Loucy (cell line): ENCODE results near the gene GXYLT2.

ENCODE experiments used
- H2AFZ ChIP-seq: fragments of 200-600 bp; sonication (generic); 2 replicates; pipeline ENCODE4 v1.6.0; 2016; ENCODE audit warnings: antibody characterized with exemption, mild to moderate bottlenecking, low read length, moderate library complexity
- H3F3A ChIP-seq: fragments of 200-600 bp; 2 replicates; pipeline ENCODE4 v1.6.0; 2016; ENCODE audit warnings: antibody characterized with exemption, low read depth, mild to moderate bottlenecking
- H3K27me3 ChIP-seq: fragments of 200-600 bp; sonication (generic); 2 replicates; pipeline ENCODE4 v1.6.1; 2014; ENCODE audit warnings: low read length, mild to moderate bottlenecking; ENCODE audit not compliant: insufficient read depth, poor library complexity, severe bottlenecking
- H3K36me3 ChIP-seq: fragments of 200-600 bp; sonication (generic); 2 replicates; pipeline ENCODE4 v1.6.1; 2016; ENCODE audit warnings: low read length; ENCODE audit not compliant: insufficient read depth
- H3K4me1 ChIP-seq: fragments of 200-600 bp; sonication (generic); 2 replicates; pipeline ENCODE4 v1.5.1; 2014; ENCODE audit warnings: low read length, mild to moderate bottlenecking; ENCODE audit not compliant: insufficient read depth, poor library complexity, severe bottlenecking
- H3K4me2 ChIP-seq: fragments of 200-600 bp; sonication (generic); 2 replicates; pipeline ENCODE4 v1.6.0; 2014; ENCODE audit warnings: antibody characterized with exemption, low read length, low read depth, mild to moderate bottlenecking; ENCODE audit not compliant: poor library complexity, severe bottlenecking
- H3K4me3 ChIP-seq: fragments of 200-600 bp; sonication (generic); 2 replicates; pipeline ENCODE4 v1.5.1; 2014; ENCODE audit warnings: low read length, mild to moderate bottlenecking, mixed read lengths; ENCODE audit not compliant: poor library complexity, severe bottlenecking
- H3K79me2 ChIP-seq: fragments of 200-600 bp; sonication (generic); 2 replicates; pipeline ENCODE4 v1.6.1; 2014; ENCODE audit warnings: low read length; ENCODE audit not compliant: insufficient read depth
- H3K9ac ChIP-seq: fragments of 200-600 bp; sonication (generic); 2 replicates; pipeline ENCODE4 v1.6.0; 2014; ENCODE audit warnings: mild to moderate bottlenecking, low read depth, low read length, moderate library complexity; ENCODE audit not compliant: poor library complexity, severe bottlenecking
- H3K9me2 ChIP-seq: fragments of 200-600 bp; sonication (generic); replicated peaks from 2 replicates; pipeline ENCODE4 v1.6.1; 2016; ENCODE audit warnings: low read depth, low read length, mixed read lengths
- H3K9me3 ChIP-seq: fragments of 200-600 bp; sonication (generic); 2 replicates; pipeline ENCODE4 v1.6.1; 2014; ENCODE audit warnings: mild to moderate bottlenecking, antibody characterized with exemption, low read length, low read depth; ENCODE audit not compliant: insufficient read depth
- H4K20me1 ChIP-seq: fragments of 200-600 bp; sonication (generic); 2 replicates; pipeline ENCODE4 v1.6.0; 2014; ENCODE audit warnings: antibody characterized with exemption, low read length, mild to moderate bottlenecking; ENCODE audit not compliant: insufficient read depth, poor library complexity, severe bottlenecking
- EZH2phosphoT487 ChIP-seq: fragments of 200-600 bp; IDR thresholded peaks from 2 replicates; pipeline ENCODE4 v1.6.1; 2018; ENCODE audit warnings: antibody characterized with exemption, mild to moderate bottlenecking, moderate library complexity, borderline replicate concordance
- TF ChIP-seq, protein P1 (sequence below): fragments of 200-600 bp; sonication (generic); conservative IDR thresholded peaks from 2 replicates; pipeline ENCODE4 v1.5.1; 2014; ENCODE audit warnings: mild to moderate bottlenecking, antibody characterized with exemption, low read length

GXYLT2 gene

DNA sequence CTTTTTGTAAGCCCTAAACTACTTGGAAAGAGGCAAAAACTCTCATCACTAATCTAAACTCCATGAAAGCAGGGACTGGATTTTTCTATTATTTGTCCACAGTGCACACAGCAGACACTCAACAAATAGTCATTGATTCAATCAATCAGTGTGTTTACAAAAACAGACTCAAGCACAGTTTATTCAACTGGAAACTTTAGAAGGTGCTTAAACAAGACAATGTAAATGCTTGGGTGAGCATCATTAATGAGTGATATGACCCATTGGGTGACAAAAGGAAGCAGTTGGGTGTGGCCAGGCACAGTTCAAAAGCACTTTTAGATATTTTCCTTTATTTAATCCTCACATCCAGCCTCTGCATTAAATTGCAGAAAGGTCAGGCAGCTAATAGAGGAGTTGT, 76.8 kb downstream of the GXYLT2 start:
- Histone ChIP-seq H3K4me1 (peaks cover 5% of the 10 kb centered on the region), H3K36me3 (no peaks in the 10 kb centered on the region), H3K9me2 (no peaks in the 10 kb centered on the region), H3K4me2 (no peak overlapping the region), H3K27me3 (no peaks in the 10 kb centered on the region), H3K4me3 (no peak overlapping the region), H3K9ac (no peak overlapping the region), H3K9me3 (no peaks in the 10 kb centered on the region), H3K79me2 (no peaks in the 10 kb centered on the region), H2AFZ (no peak overlapping the region), H4K20me1 (no peaks in the 10 kb centered on the region), H3F3A (no peaks in the 10 kb centered on the region)
- no peak for TF ChIP-seq EZH2phosphoT487
- TF ChIP-seq, protein P1, sequence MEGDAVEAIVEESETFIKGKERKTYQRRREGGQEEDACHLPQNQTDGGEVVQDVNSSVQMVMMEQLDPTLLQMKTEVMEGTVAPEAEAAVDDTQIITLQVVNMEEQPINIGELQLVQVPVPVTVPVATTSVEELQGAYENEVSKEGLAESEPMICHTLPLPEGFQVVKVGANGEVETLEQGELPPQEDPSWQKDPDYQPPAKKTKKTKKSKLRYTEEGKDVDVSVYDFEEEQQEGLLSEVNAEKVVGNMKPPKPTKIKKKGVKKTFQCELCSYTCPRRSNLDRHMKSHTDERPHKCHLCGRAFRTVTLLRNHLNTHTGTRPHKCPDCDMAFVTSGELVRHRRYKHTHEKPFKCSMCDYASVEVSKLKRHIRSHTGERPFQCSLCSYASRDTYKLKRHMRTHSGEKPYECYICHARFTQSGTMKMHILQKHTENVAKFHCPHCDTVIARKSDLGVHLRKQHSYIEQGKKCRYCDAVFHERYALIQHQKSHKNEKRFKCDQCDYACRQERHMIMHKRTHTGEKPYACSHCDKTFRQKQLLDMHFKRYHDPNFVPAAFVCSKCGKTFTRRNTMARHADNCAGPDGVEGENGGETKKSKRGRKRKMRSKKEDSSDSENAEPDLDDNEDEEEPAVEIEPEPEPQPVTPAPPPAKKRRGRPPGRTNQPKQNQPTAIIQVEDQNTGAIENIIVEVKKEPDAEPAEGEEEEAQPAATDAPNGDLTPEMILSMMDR, result no peak

DNA sequence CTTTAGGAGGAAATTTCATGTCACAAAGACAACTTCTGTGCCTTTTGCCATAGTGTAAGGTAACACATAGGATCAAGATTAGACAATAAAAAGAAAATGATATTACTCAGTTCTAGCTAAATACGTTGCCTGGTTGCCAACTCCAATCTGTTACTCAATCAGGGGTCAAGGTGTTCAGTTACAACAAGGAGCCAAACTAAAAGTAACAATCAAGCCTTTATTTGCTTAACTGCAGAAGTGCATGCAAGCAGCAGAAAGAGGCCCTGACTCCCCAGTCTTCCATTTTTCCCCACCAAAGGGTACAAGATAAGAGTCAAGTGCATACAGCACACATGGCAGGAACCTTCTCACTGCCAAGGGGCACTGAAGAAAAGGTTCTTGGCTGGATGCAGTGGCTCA, 80.4 kb downstream of the GXYLT2 start:
- Histone ChIP-seq H3K27me3 (no peaks in the 10 kb centered on the region), H3K4me3 (no peak overlapping the region), H2AFZ (no peak overlapping the region), H3K4me2 (no peak overlapping the region), H3K36me3 (no peaks in the 10 kb centered on the region), H4K20me1 (no peaks in the 10 kb centered on the region), H3K9me2 (no peaks in the 10 kb centered on the region), H3K4me1 (no peaks in the 10 kb centered on the region), H3K79me2 (no peaks in the 10 kb centered on the region), H3K9ac (no peak overlapping the region), H3F3A (no peaks in the 10 kb centered on the region), H3K9me3 (no peaks in the 10 kb centered on the region)
- TF ChIP-seq EZH2phosphoT487, result no peak
- TF ChIP-seq, protein P1, result no peak

DNA sequence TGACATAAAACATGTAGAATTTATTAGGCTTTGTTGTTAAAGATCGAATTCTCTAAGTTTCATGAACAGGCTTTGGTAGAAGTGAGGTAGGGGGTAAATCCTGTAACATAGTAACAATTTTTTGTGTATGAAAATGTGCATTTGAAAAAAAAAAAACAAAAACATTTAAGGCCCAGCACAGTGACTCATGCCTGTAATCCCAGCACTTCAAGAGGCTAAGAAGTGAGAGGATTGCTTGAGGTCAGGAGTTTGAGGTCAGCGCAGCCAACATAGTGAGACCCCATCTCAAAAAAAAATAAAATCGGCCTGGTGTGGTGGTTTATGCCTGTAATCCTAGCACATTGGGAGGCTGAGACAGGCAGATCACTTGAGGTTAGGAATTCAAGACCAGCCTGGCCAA, 81.9 kb downstream of the GXYLT2 start:
- no peak for TF ChIP-seq EZH2phosphoT487
- Histone ChIP-seq H3K36me3 (no peaks in the 10 kb centered on the region), H3K4me1 (no peaks in the 10 kb centered on the region), H4K20me1 (no peaks in the 10 kb centered on the region), H3K9me2 (no peaks in the 10 kb centered on the region), H3K4me2 (no peak overlapping the region), H3K9me3 (no peaks in the 10 kb centered on the region), H3K27me3 (no peaks in the 10 kb centered on the region), H3K4me3 (no peak overlapping the region), H3K79me2 (no peaks in the 10 kb centered on the region), H3F3A (no peaks in the 10 kb centered on the region), H3K9ac (no peak overlapping the region), H2AFZ (no peak overlapping the region)

DNA sequence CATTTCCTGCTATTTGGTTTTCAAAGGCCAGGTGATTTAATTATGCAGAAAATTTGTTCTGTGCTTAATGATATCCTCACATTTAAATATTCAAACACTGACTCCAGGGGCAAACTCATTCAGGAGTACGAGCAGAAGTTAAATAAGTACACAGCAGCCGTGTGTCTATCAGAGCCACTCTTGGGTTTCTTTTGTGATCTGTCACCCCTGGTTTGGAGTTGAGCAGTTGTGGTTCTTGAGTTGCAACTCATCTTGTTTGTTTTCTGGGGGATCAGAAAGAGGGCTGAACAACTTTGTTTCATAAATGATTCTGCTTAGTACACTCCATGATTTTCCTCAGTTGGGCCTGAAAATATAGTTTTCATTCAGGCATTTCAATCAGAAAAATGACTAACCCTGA, 83.1 kb downstream of the GXYLT2 start:
- H3K36me3 ChIP-seq, result no peaks in the 10 kb centered on the region
- no peak overlapping the region for H3K4me3 ChIP-seq
- no peak overlapping the region for H3K4me2 ChIP-seq

More for the DNA sequence above, 83.1 kb downstream of the GXYLT2 start:
- Histone ChIP-seq H3K9me3 (no peaks in the 10 kb centered on the region), H3K27me3 (no peaks in the 10 kb centered on the region), H4K20me1 (no peaks in the 10 kb centered on the region), H3F3A (no peaks in the 10 kb centered on the region), H2AFZ (no peak overlapping the region), H3K4me1 (no peaks in the 10 kb centered on the region), H3K9ac (no peak overlapping the region), H3K9me2 (no peaks in the 10 kb centered on the region), H3K79me2 (no peaks in the 10 kb centered on the region)
- TF ChIP-seq, protein P1, result no peak
- no peak for TF ChIP-seq EZH2phosphoT487
